CD4-positive, alpha-beta T cell (primary cell): ENCODE data around the gene C6orf132. TPM values are rescaled to one million over a fixed set of nuclear protein-coding genes. Genes with fewer than 3 reads are reported as not detected.

Experiments used
- ATAC-seq: fragments of 200-7000 bp; cut with Tn5 transposase; one replicate; pipeline ENCODE4 v1.10.0; 2022; ENCODE audit warnings: mild to moderate bottlenecking; ENCODE audit not compliant: poor library complexity
- CTCF ChIA-PET: fragments of 350-600 bp; sonication (Branson Sonifier 250); formaldehyde crosslinking; loops from one replicate; lab custom pipeline; 2021; ENCODE audit warnings: antibody characterized with exemption, inconsistent platforms; lab: Charles Lee
- POLR2A ChIA-PET: fragments of 350-600 bp; sonication (Branson Sonifier 250); formaldehyde crosslinking; loops from one replicate; lab custom pipeline; 2021; ENCODE audit warnings: antibody characterized with exemption, inconsistent platforms; lab: Charles Lee
- DNase-seq, 14 experiments: peaks; one replicate each; pipeline ENCODE4 v3.0.0-alpha.2; 2013 to 2020; ENCODE audit warnings: mixed read lengths in 2 of 14
- H3K27ac ChIP-seq, 2 donors: one replicate each; pipeline versions ENCODE4 v1.5.1 to v1.7.0; 2013; ENCODE audit warnings: low read length in 2 of 2, low read depth in 1 of 2, mild to moderate bottlenecking in 1 of 2
- H3K27me3 ChIP-seq, 2 experiments: 1 replicate in 1 of 2; 2 replicates in 1 of 2; pipeline versions ENCODE4 v1.6.1 to v1.7.0; 2013; ENCODE audit warnings: low read length in 2 of 2, control low read depth in 1 of 2, mild to moderate bottlenecking in 1 of 2, moderate library complexity in 1 of 2; ENCODE audit not compliant: insufficient read depth in 2 of 2, control insufficient read depth in 1 of 2
- H3K36me3 ChIP-seq: one replicate; pipeline ENCODE4 v1.6.1; 2013; ENCODE audit warnings: low read length, control low read depth; ENCODE audit not compliant: insufficient read depth
- H3K4me1 ChIP-seq: one replicate; pipeline ENCODE4 v1.6.1; 2013; ENCODE audit warnings: low read length, control low read depth; ENCODE audit not compliant: insufficient read depth
- H3K4me3 ChIP-seq: one replicate; pipeline ENCODE4 v1.5.1; 2013; ENCODE audit warnings: mild to moderate bottlenecking, low read length, moderate library complexity
- H3K9me3 ChIP-seq, 2 experiments: 1 replicate in 1 of 2; 2 replicates in 1 of 2; pipeline versions ENCODE4 v1.6.1 to v1.7.0; 2013; ENCODE audit warnings: low read length in 2 of 2, mild to moderate bottlenecking in 2 of 2, control low read depth in 1 of 2, moderate library complexity in 1 of 2; ENCODE audit not compliant: control insufficient read depth in 1 of 2, insufficient read depth in 1 of 2
- H3K27ac Mint-ChIP-seq: one replicate; pipeline ENCODE4 v1.8.0; 2020; ENCODE audit warnings: mixed read lengths
- H3K27me3 Mint-ChIP-seq: one replicate; pipeline ENCODE4 v1.8.0; 2021; ENCODE audit warnings: mixed read lengths
- H3K36me3 Mint-ChIP-seq: one replicate; pipeline ENCODE4 v1.8.0; 2021; ENCODE audit warnings: low read depth, mixed read lengths
- H3K4me1 Mint-ChIP-seq: one replicate; pipeline ENCODE4 v1.8.0; 2021; ENCODE audit warnings: low read depth, mixed read lengths
- H3K4me3 Mint-ChIP-seq: one replicate; pipeline ENCODE4 v1.8.0; 2020; ENCODE audit warnings: mild to moderate bottlenecking, mixed read lengths
- H3K9me3 Mint-ChIP-seq: one replicate; pipeline ENCODE4 v1.8.0; 2020; ENCODE audit warnings: mixed read lengths
- CTCF ChIP-seq: fragments of 200-600 bp; IDR thresholded peaks from one replicate; pipeline ENCODE4 v1.8.0; 2022; ENCODE audit warnings: antibody characterized with exemption, mild to moderate bottlenecking
- intact Hi-C, 2 experiments: fragments of 100-400 bp; cut with DNase I in 1 of 2; cut with micrococcal nuclease in 1 of 2; formaldehyde crosslinking; loops; one replicate each; pipeline versions ENCODE4 v1.15.1 to v1.9.0; 2023 to 2025; cut with DNase I, micrococcal nuclease
- total RNA-seq, 174 experiments: library from RNA in 2 of 174; stranded (reverse) in 2 of 174; gene quantifications; one replicate each; pipeline ENCODE4 v1.2.3 and lab custom pipeline; 2021 to 2026

Gene C6orf132
- total RNA-seq, 2 experiments from 2014 or later: not detected

- no peak for TF ChIP-seq CTCF
- Histone ChIP-seq H3K9me3 (no peaks in the 10 kb centered on the region), H3K36me3 (no peaks in the 10 kb centered on the region), H3K4me3 (no peak overlapping the region), H3K4me1 (peaks cover 6% of the 10 kb centered on the region), H3K27ac (no peak overlapping the region), H3K27me3 (peaks cover 0 to 2% of the 10 kb centered on the region in 2 experiments)
- DNase-seq (no peak), ATAC-seq (no peak)
- peaks cover 6% of the 10 kb centered on the region for H3K4me1 Mint-ChIP-seq
- ChIA-PET POLR2A (no interaction called here), CTCF (no interaction called here)
- H3K4me3 Mint-ChIP-seq: no peak overlapping the region
- no peaks in the 10 kb centered on the region for H3K36me3 Mint-ChIP-seq
- no peak overlapping the region for H3K27ac Mint-ChIP-seq
- intact Hi-C loops: no loop called here
- peaks cover 6% of the 10 kb centered on the region for H3K27me3 Mint-ChIP-seq
- H3K9me3 Mint-ChIP-seq: no peaks in the 10 kb centered on the region
Measured at GRCh38 chr6:42162812-42163211, 20.4 kb upstream of the C6orf132 start.

GRCh38 chr6:42162384-42162783, 20.0 kb upstream of the C6orf132 start:
- no peaks in the 10 kb centered on the region for H3K9me3 Mint-ChIP-seq
- CTCF ChIA-PET: no interaction called here
- H3K9me3 ChIP-seq: no peaks in the 10 kb centered on the region
- DNase-seq (no peak), ATAC-seq (no peak)
- H3K36me3 ChIP-seq: no peaks in the 10 kb centered on the region
- H3K4me3 ChIP-seq: no peak overlapping the region
- peaks cover 6% of the 10 kb centered on the region for H3K27me3 Mint-ChIP-seq
- no peak overlapping the region for H3K27ac ChIP-seq
- peaks cover 6% of the 10 kb centered on the region for H3K4me1 Mint-ChIP-seq
- peaks cover 6% of the 10 kb centered on the region for H3K4me1 ChIP-seq
- H3K27me3 ChIP-seq: peaks cover 0 to 2% of the 10 kb centered on the region in 2 experiments
- POLR2A ChIA-PET: no interaction called here
- no peak for TF ChIP-seq CTCF
- intact Hi-C loops: no loop called here
- no peaks in the 10 kb centered on the region for H3K36me3 Mint-ChIP-seq
- no peak overlapping the region for H3K4me3 Mint-ChIP-seq
- H3K27ac Mint-ChIP-seq: no peak overlapping the region

GRCh38 chr6:42159431-42160024, 17.1 kb upstream of the C6orf132 start:
- H3K4me3 ChIP-seq: no peak overlapping the region
- no peaks in the 10 kb centered on the region for H3K9me3 Mint-ChIP-seq
- peaks cover 0 to 2% of the 10 kb centered on the region in 2 experiments for H3K27me3 ChIP-seq
- no peaks in the 10 kb centered on the region for H3K4me1 ChIP-seq
- no peaks in the 10 kb centered on the region for H3K36me3 ChIP-seq
- no peaks in the 10 kb centered on the region for H3K36me3 Mint-ChIP-seq
- no peaks in the 10 kb centered on the region for H3K27me3 Mint-ChIP-seq
- no peak for ATAC-seq
- H3K9me3 ChIP-seq: no peaks in the 10 kb centered on the region
- intact Hi-C loops: no loop called here
- H3K4me1 Mint-ChIP-seq: no peaks in the 10 kb centered on the region
- CTCF ChIA-PET: no interaction called here
- no peak for TF ChIP-seq CTCF
- POLR2A ChIA-PET: no interaction called here
- no peak overlapping the region for H3K27ac ChIP-seq
- DNase-seq: no peak
- no peak overlapping the region for H3K27ac Mint-ChIP-seq
- H3K4me3 Mint-ChIP-seq: no peak overlapping the region
